K562 (cell line): ENCODE data around the gene CRYGC. TPM values are rescaled to one million over a fixed set of nuclear protein-coding genes. Genes with fewer than 3 reads are reported as not detected.

Experiments
- ATAC-seq: fragments of 200-7000 bp; cut with Tn5 transposase; 3 replicates; pipeline ENCODE4 v1.9.1; 2020; ENCODE audit warnings: moderate library complexity
- BruUV-seq: library from RNA; stranded (reverse); fragments of 400-500 nt; replicated peaks from 2 replicates; lab custom pipeline; 2021; lab: Mats Ljungman, UMichigan
- CTCF ChIA-PET: fragments of 300-600 bp; formaldehyde crosslinking; extraction: SDS; loops from one replicate; lab custom pipeline; 2021; ENCODE audit warnings: low intra/inter-chr PET ratio; lab: Yijun Ruan, JAX
- POLR2A ChIA-PET: fragments of 300-600, 350-650 bp; sonication (Branson Sonifier 250); formaldehyde crosslinking; extraction: SDS; loops from one replicate; lab custom pipeline; 2021; ENCODE audit warnings: antibody characterized with exemption, inconsistent platforms; lab: Yijun Ruan, JAX
- DNase-seq, 4 experiments: peaks; one replicate each; pipeline versions ENCODE4 v3.0.0 to v3.0.0-alpha.2; 2011 to 2018; ENCODE audit warnings: low spot score in 3 of 4, mixed read lengths in 3 of 4; ENCODE audit errors: extremely low read depth in 1 of 4
- FAIRE-seq: peaks from 2 replicates; lab custom pipeline; 2011; peaks lifted over from hg19 to GRCh38; lab: Jason Lieb, UNC
- H2AFZ ChIP-seq: 2 replicates; pipeline ENCODE4 v1.6.0; 2011; ENCODE audit warnings: low read depth, low read length, control low read depth, inconsistent platforms
- H3K27ac ChIP-seq: fragments of 200-600 bp; 3 replicates; pipeline ENCODE4 v1.8.0; 2011; ENCODE audit warnings: low read depth, mild to moderate bottlenecking, control low read depth, inconsistent platforms, low read length, moderate library complexity, mixed read lengths; ENCODE audit errors: extremely low read depth
- H3K27me3 ChIP-seq, 2 experiments: fragments of 300-600 bp in 1 of 2; 2 replicates in 1 of 2; 3 replicates in 1 of 2; pipeline versions ENCODE4 v1.6.0 to v1.8.0; 2011; ENCODE audit warnings: inconsistent platforms in 2 of 2, low read length in 2 of 2, mild to moderate bottlenecking in 1 of 2, mixed read lengths in 1 of 2, moderate library complexity in 1 of 2; ENCODE audit not compliant: control insufficient read depth in 2 of 2, insufficient read depth in 2 of 2
- H3K36me3 ChIP-seq: fragments of 300-600 bp; 3 replicates; pipeline ENCODE4 v1.8.0; 2011; ENCODE audit warnings: mild to moderate bottlenecking, low read length, inconsistent platforms; ENCODE audit not compliant: control insufficient read depth, insufficient read depth
- H3K4me1 ChIP-seq, 2 experiments: fragments of 200-600 bp in 1 of 2; replicated peaks in 1 of 2; 2 replicates in 1 of 2; 3 replicates in 1 of 2; pipeline versions ENCODE4 v1.5.1 to v1.8.0; 2011; ENCODE audit warnings: inconsistent platforms in 2 of 2, low read length in 2 of 2, mild to moderate bottlenecking in 1 of 2, mixed read lengths in 1 of 2, moderate library complexity in 1 of 2; ENCODE audit not compliant: control insufficient read depth in 2 of 2, insufficient read depth in 2 of 2
- H3K4me2 ChIP-seq: 2 replicates; pipeline ENCODE4 v1.6.1; 2011; ENCODE audit warnings: low read length, control low read depth, inconsistent platforms, mixed read lengths; ENCODE audit not compliant: insufficient read depth
- H3K4me3 ChIP-seq: fragments of 200-600 bp; sonication (generic), shearing (Covaris generic); 2 replicates; pipeline ENCODE4 v1.5.1; 2016; ENCODE audit warnings: control low read depth, inconsistent platforms
- H3K79me2 ChIP-seq: fragments of 200-600 bp; 3 replicates; pipeline ENCODE4 v1.8.0; 2011; ENCODE audit warnings: low read length, inconsistent platforms; ENCODE audit not compliant: control insufficient read depth, insufficient read depth
- H3K9ac ChIP-seq, 2 experiments: 2 replicates each; pipeline versions ENCODE4 v1.6.0 to v1.6.1; 2011; ENCODE audit warnings: low read depth in 2 of 2, low read length in 2 of 2, control low read depth in 1 of 2, inconsistent platforms in 1 of 2, mild to moderate bottlenecking in 1 of 2, mixed read lengths in 1 of 2; ENCODE audit not compliant: insufficient read depth in 1 of 2
- H3K9me1 ChIP-seq: one replicate; pipeline ENCODE4 v1.6.0; 2011; ENCODE audit warnings: inconsistent platforms, mild to moderate bottlenecking, low read length, moderate library complexity; ENCODE audit not compliant: control insufficient read depth, insufficient read depth
- H3K9me3 ChIP-seq: replicated peaks from 2 replicates; pipeline ENCODE4 v1.5.1; 2011; ENCODE audit warnings: low read depth, low read length, inconsistent platforms; ENCODE audit not compliant: control insufficient read depth, insufficient read depth
- H4K20me1 ChIP-seq: replicated peaks from 2 replicates; pipeline ENCODE4 v1.6.1; 2011; ENCODE audit warnings: low read length, inconsistent platforms, mixed read lengths; ENCODE audit not compliant: control insufficient read depth, insufficient read depth
- JUND ChIP-seq, 2 experiments: IDR thresholded peaks; 2 replicates in 1 of 2; 3 replicates in 1 of 2; pipeline ENCODE4 v1.6.1; 2011; ENCODE audit warnings: borderline replicate concordance in 2 of 2, low read depth in 2 of 2, low read length in 2 of 2, improper control_type of control experiment in 1 of 2, missing biosample characterization in 1 of 2, missing genetic modification characterization in 1 of 2, missing genetic modification reagents in 1 of 2
- NFIX ChIP-seq: fragments of 250-450 bp; sonication (Bioruptor Pico); IDR thresholded peaks from 2 replicates; pipeline ENCODE4 v1.4.0; 2020; ENCODE audit warnings: low read depth, mild to moderate bottlenecking, moderate library complexity
- PCBP1 ChIP-seq: fragments of 200-400 bp; formaldehyde crosslinking; IDR thresholded peaks from 2 replicates; pipeline ENCODE4 v1.6.1; 2018; ENCODE audit warnings: mild to moderate bottlenecking, low read depth, low read length; ENCODE audit not compliant: poor library complexity, severe bottlenecking
- POLR2A ChIP-seq: fragments of 450-650 bp; conservative IDR thresholded peaks from 2 replicates; pipeline ENCODE4 v1.6.1; 2016
- TAF7 ChIP-seq: fragments of 450-650 bp; IDR thresholded peaks from 2 replicates; pipeline ENCODE4 v1.6.1; 2016; ENCODE audit warnings: missing genetic modification characterization, missing compliant biosample characterization
- TGIF2 ChIP-seq: sonication (generic); formaldehyde crosslinking; IDR thresholded peaks from 2 replicates; pipeline ENCODE4 v1.8.1; 2022; ENCODE audit warnings: mild to moderate bottlenecking, missing genetic modification reagents, moderate library complexity
- ZNF146 ChIP-seq: IDR thresholded peaks from one replicate; pipeline ENCODE4 v1.6.1; 2018; ENCODE audit warnings: missing compliant biosample characterization; ENCODE audit not compliant: unreplicated experiment
- ZNF436 ChIP-seq: fragments of 250-450, 450-650 bp; sonication (Bioruptor Pico); formaldehyde crosslinking; IDR thresholded peaks from 2 replicates; pipeline ENCODE4 v1.7.0; 2020; ENCODE audit warnings: mild to moderate bottlenecking
- WGBS: fragments of 100-300 bp; shearing (Covaris generic); methylation state at CpG from one replicate; pipeline ENCODE4 v1.1.6; 2016; ENCODE audit warnings: low coverage, mixed read lengths; ENCODE audit not compliant: insufficient coverage; ENCODE audit errors: missing lambda C conversion rate; 5-methylcytosine and 5-hydroxymethylcytosine counted together
- in situ Hi-C: fragments of 300-500 bp; cut with MboI; formaldehyde crosslinking; loops from 4 replicates; pipeline ENCODE4 v1.15.0; 2018; ENCODE audit warnings: inconsistent platforms, mixed read lengths
- intact Hi-C: fragments of 100-400 bp; cut with micrococcal nuclease; formaldehyde crosslinking; loops from 2 replicates; pipeline ENCODE4 v1.14.2; 2022
- polyA plus RNA-seq, 8 experiments: library from polyadenylated mRNA; depleted of rRNA in 4 of 8; stranded (reverse) in 5 of 8; unstranded in 3 of 8; fragments of >200 nt; fragmentation: Nextera tagmentation in 2 of 8; fragmentation: Illumina TruSeq in 1 of 8; extraction: Ambion mirVana in 2 of 8; extraction: Trizol in 1 of 8; gene quantifications; 2 replicates each; pipeline versions ENCODE4 v1.2.1 to v1.2.3, GENCODE V29; 2011 to 2014; ENCODE audit warnings: inconsistent platforms in 1 of 8, missing spikeins in 1 of 8
- total RNA-seq, 7 experiments: library from RNA; depleted of rRNA in 6 of 7; stranded (reverse); fragments of >200 nt in 6 of 7; fragmentation: Illumina TruSeq in 2 of 7; extraction: Trizol in 2 of 7; gene quantifications; 2 replicates each; pipeline versions ENCODE4 v1.2.1 to v1.2.3, GENCODE V29; 2011 to 2021; ENCODE audit warnings: low replicate concordance in 1 of 7
- TF ChIP-seq, protein P1 (sequence below): fragments of 450-650 bp; IDR thresholded peaks from one replicate; pipeline ENCODE4 v1.6.1; 2018; ENCODE audit warnings: mild to moderate bottlenecking, moderate library complexity; ENCODE audit not compliant: partially characterized antibody
- TF ChIP-seq, protein P2 (sequence below): fragments of 200-400 bp; formaldehyde crosslinking; IDR thresholded peaks from 2 replicates; pipeline ENCODE4 v1.6.1; 2017; ENCODE audit warnings: mild to moderate bottlenecking, low read depth, low read length, moderate library complexity
- TF ChIP-seq, protein P3 (sequence below): fragments of 250-450 bp; sonication (Bioruptor Pico); IDR thresholded peaks from 2 replicates; pipeline ENCODE4 v1.9.0; 2021; ENCODE audit warnings: mild to moderate bottlenecking

The CRYGC gene
- total and polyA plus RNA-seq, 9 of the 15 experiments (the other 6 are each of a cell fraction or from before 2014, with no cell fraction given), result not detected

DNA sequence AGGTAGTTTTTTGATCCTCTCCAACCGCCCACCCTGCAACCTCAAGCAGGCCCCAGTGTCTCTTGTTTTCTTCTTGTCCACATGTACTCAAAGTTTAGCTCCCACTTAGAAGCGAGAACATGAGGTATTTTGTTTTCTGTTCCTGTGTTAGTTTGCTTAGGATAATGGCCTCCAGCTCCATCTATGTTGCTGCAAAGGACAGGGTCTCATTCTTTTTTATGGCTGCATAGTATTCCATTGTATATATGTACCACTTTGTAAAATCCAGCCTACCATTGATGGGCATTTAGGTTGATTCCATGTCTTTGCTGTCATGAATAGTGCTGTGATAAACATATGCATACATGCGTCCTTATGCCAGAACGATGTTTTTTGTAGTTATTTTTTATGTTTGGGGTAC is 2.5 kb downstream of the CRYGC start:
- Histone ChIP-seq H3K4me3 (no peak overlapping the region), H3K79me2 (no peaks in the 10 kb centered on the region), H3K27ac (no peak overlapping the region), H3K27me3 (no peaks in the 10 kb centered on the region; a peak in 1 of 5 replicates), H3K9ac (no peak overlapping the region), H3K36me3 (no peaks in the 10 kb centered on the region), H3K4me2 (no peak overlapping the region), H3K4me1 (no peaks in the 10 kb centered on the region; a peak in 1 of 5 replicates), H2AFZ (no peak overlapping the region), H3K9me1 (no peaks in the 10 kb centered on the region), H3K9me3 (no peaks in the 10 kb centered on the region), H4K20me1 (no peaks in the 10 kb centered on the region)
- ChIA-PET POLR2A (no interaction called here), CTCF (no interaction called here)
- TF ChIP-seq, protein P1, sequence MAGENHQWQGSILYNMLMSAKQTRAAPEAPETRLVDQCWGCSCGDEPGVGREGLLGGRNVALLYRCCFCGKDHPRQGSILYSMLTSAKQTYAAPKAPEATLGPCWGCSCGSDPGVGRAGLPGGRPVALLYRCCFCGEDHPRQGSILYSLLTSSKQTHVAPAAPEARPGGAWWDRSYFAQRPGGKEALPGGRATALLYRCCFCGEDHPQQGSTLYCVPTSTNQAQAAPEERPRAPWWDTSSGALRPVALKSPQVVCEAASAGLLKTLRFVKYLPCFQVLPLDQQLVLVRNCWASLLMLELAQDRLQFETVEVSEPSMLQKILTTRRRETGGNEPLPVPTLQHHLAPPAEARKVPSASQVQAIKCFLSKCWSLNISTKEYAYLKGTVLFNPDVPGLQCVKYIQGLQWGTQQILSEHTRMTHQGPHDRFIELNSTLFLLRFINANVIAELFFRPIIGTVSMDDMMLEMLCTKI, result no peak
- TF ChIP-seq PCBP1 (no peak), ZNF146 (CRISPR knock-in tag) (peak; percentile 65), POLR2A (no peak)
- no peak for FAIRE-seq
- DNase-seq, result no peak
- intact Hi-C loops (no loop called here), in situ Hi-C loops (no loop called here)
- ATAC-seq, result no peak
- no TSS peak for BruUV-seq
- 19% methylated on average over 4 of the region's 4 CpGs for WGBS

DNA sequence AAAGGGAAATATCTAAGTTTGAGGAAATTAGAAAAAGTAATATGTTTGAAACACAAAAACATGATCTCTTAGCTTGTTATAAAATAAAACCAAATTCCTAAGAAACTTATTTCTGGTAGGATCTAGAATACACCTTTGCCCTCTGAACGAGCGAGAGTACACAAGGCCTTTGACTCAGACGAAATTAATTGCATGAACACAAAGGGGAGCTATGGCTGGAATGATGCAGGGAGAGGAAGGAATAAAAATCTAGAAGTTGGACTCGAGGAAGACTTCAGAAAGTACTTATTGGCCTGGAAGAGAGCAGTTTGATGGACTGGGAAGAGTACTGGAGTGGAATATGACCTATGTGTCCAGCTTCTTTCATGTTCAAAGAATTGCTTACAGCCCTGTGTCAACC is 4.4 kb downstream of the CRYGC start:
- DNase-seq (no peak), FAIRE-seq (no peak), ATAC-seq (no peak)
- H3K9me1 ChIP-seq, result no peaks in the 10 kb centered on the region
- no peaks in the 10 kb centered on the region for H4K20me1 ChIP-seq
- no peaks in the 10 kb centered on the region for H3K9me3 ChIP-seq
- no peak overlapping the region for H2AFZ ChIP-seq
- ChIA-PET POLR2A (no interaction called here), CTCF (no interaction called here)
- no peak overlapping the region for H3K9ac ChIP-seq
- no peaks in the 10 kb centered on the region; a peak in 1 of 5 replicates for H3K4me1 ChIP-seq
- in situ Hi-C loops, result no loop called here
- H3K27me3 ChIP-seq, result no peaks in the 10 kb centered on the region; a peak in 1 of 5 replicates
- no peaks in the 10 kb centered on the region for H3K36me3 ChIP-seq
- no peaks in the 10 kb centered on the region for H3K79me2 ChIP-seq
- no peak overlapping the region for H3K4me3 ChIP-seq
- H3K4me2 ChIP-seq, result no peak overlapping the region
- 27% methylated on average over 4 of the region's 4 CpGs for WGBS
- BruUV-seq, result no TSS peak
- no peak overlapping the region for H3K27ac ChIP-seq
- intact Hi-C loops, result no loop called here
- TF ChIP-seq, protein P2, sequence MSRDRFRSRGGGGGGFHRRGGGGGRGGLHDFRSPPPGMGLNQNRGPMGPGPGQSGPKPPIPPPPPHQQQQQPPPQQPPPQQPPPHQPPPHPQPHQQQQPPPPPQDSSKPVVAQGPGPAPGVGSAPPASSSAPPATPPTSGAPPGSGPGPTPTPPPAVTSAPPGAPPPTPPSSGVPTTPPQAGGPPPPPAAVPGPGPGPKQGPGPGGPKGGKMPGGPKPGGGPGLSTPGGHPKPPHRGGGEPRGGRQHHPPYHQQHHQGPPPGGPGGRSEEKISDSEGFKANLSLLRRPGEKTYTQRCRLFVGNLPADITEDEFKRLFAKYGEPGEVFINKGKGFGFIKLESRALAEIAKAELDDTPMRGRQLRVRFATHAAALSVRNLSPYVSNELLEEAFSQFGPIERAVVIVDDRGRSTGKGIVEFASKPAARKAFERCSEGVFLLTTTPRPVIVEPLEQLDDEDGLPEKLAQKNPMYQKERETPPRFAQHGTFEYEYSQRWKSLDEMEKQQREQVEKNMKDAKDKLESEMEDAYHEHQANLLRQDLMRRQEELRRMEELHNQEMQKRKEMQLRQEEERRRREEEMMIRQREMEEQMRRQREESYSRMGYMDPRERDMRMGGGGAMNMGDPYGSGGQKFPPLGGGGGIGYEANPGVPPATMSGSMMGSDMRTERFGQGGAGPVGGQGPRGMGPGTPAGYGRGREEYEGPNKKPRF, result no peak
- TF ChIP-seq JUND (IDR thresholded peaks at IDR 0.05; ENCODE audit: borderline replicate concordance, low read depth, low read length), result no peak
- TF ChIP-seq JUND (tag; IDR thresholded peaks at IDR 0.05; ENCODE audit: borderline replicate concordance, low read depth, low read length), result no peak
- TF ChIP-seq NFIX (CRISPR knock-in tag), result no peak
- no peak for TF ChIP-seq ZNF436 (CRISPR knock-in tag)
- TF ChIP-seq, protein P3, sequence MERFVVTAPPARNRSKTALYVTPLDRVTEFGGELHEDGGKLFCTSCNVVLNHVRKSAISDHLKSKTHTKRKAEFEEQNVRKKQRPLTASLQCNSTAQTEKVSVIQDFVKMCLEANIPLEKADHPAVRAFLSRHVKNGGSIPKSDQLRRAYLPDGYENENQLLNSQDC (CRISPR knock-in tag), result no peak
- no peak for TF ChIP-seq TGIF2 (CRISPR knock-in tag)
- TF ChIP-seq TAF7 (tag), result no peak
- TF ChIP-seq, all 486 proteins: peak for 0
